HG02840 (cell line): ENCODE results near the gene WFDC1.

Experiments used
- ATAC-seq: cut with Tn5 transposase; IDR thresholded peaks from one replicate; pipeline ENCODE4 v1.9.1; 2021; ENCODE audit warnings: mild to moderate bottlenecking, moderate library complexity, moderate number of reproducible peaks; ENCODE audit not compliant: unreplicated experiment, low FRiP score

The WFDC1 gene

GRCh38 chr16:84349862-84350684 is 55.4 kb downstream of the WFDC1 start:
- ATAC-seq = no peak

GRCh38 chr16:84350685-84351400 is 56.2 kb downstream of the WFDC1 start:
- ATAC-seq = no peak

DNA sequence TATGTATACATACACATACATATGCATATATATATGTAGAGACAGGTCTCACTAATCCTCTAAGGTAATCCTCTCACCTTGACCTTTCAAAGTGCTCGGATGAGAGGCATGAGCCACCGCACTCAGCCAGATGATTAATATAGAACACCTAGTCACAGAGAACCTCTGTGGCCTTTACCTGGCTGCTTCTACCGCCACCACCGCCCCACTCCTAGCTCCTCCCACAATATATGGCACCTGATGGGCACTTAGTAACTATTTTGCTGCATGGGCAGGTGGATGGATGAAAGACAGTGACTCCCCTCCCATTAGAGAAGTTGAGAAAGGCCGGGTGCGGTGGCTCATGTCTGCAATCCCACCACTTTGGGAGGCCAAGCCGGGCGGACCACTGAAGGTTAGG is 57.0 kb downstream of the WFDC1 start:
- ATAC-seq = no peak

- no peak for ATAC-seq
Measured at GRCh38 chr16:84354306-84354705, 59.6 kb downstream of the WFDC1 start.

DNA sequence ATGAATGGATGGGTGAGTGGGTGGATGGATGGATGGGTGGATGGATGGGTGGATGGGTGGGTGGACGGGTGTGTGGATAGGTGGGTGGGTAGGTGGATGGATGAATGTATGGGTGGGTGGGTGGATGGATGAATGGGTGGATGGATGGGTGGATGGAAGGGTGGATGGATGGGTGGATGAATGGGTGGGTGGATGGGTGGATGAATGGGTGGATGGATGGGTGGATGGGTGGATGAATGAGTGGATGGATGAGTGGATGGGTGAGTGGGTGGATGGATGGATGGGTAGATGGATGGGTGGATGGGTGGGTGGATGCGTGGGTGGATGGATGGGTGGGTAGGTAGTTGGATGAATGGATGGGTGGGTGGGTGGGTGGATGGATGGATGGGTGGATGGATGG is 60.5 kb downstream of the WFDC1 start:
- ATAC-seq = no peak

GRCh38 chr16:84356176-84356575 is 61.5 kb downstream of the WFDC1 start:
- no peak for ATAC-seq

- ATAC-seq = no peak
Measured at GRCh38 chr16:84356591-84357116, 62.0 kb downstream of the WFDC1 start.

- no peak for ATAC-seq
Measured at GRCh38 chr16:84357191-84357651, 62.5 kb downstream of the WFDC1 start.

DNA sequence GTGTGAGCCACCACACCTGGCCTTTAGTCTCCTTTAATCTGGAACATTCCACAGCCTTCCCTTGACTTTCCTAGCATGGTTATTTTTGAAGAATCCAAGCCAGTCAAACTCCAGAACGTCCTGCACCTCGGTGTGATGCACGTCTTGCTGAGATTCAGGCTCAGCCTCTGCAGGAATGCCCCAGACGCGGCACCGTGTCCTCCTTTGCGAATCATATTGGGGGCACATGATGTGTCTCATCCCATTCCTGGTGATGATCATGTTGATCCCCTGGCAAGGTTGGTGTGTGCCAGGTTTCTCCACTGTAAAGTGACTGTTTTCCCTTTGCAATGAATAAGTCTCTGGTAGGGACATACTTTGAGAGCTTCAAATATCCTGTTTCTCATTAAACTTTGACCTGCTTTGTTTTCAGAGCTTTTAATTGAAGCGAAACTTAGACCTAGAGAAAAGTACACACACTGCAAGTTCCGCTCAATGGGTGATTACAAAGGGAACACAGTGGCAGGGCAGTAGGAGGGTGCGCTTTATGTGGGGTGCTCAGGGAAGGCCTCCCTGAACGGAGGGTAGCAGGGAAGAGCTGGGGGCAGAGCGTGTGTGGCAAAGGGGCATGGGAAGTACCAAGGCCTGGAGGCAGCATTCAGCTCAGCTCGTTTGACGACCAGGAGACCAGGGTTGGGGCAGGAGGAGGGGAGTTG is 64.1 kb downstream of the WFDC1 start:
- ATAC-seq = no peak

- no peak for ATAC-seq
Measured at GRCh38 chr16:84359326-84359725, 64.6 kb downstream of the WFDC1 start.

GRCh38 chr16:84360170-84360569 is 65.5 kb downstream of the WFDC1 start:
- ATAC-seq = no peak

DNA sequence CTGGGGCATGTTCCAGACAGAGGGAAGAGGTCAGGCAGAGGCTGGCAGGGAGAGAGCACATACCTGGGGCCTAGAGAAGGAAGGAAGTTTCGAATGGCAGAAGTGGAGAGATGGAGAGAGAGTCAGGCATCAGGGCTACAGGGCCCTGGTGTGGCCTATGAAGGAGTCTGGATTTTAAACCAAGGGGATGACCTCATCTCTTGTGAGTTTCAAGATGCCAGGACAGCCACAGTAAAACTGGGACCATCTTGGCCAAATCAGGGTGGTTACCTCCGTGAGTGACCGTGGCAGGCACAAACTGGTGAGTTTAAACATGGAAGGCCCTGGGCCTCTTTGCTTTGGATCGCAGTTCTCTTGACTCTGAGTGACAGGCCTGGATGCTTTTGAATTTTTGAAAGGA is 66.1 kb downstream of the WFDC1 start:
- ATAC-seq = no peak

DNA sequence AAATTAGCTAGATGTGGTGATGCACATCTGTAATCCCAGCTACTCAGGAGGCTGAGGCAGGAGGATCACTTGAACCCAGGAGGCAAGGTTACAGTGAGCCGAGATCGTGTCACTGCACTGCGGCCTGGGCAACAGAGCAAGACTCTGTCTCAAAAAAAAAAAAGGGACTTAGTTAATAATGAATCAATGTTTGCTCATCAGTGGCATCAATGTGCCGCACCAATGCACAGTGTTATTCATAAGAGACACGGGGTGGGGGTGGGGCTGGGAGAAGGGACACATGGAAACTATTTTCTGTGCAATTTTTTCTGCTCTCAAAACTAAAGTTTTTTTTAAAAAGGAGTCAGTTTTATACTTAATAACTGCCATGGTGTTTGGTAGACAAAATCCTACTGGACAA is 66.9 kb downstream of the WFDC1 start:
- ATAC-seq = no peak

- ATAC-seq = no peak
Measured at GRCh38 chr16:84362471-84362941, 67.8 kb downstream of the WFDC1 start.

GRCh38 chr16:84366208-84366607 is 71.5 kb downstream of the WFDC1 start:
- no peak for ATAC-seq

GRCh38 chr16:84367297-84367680 is 72.6 kb downstream of the WFDC1 start:
- ATAC-seq = no peak

GRCh38 chr16:84367750-84368307 is 73.2 kb downstream of the WFDC1 start:
- no peak for ATAC-seq

GRCh38 chr16:84368308-84368996 is 73.8 kb downstream of the WFDC1 start, which contains the start of gene ATP2C2:
ATP2C2 (plus strand) TSS chr16:84368538; CDS start chr16:84368616, 78 bp downstream.
- ATAC-seq = no peak

DNA sequence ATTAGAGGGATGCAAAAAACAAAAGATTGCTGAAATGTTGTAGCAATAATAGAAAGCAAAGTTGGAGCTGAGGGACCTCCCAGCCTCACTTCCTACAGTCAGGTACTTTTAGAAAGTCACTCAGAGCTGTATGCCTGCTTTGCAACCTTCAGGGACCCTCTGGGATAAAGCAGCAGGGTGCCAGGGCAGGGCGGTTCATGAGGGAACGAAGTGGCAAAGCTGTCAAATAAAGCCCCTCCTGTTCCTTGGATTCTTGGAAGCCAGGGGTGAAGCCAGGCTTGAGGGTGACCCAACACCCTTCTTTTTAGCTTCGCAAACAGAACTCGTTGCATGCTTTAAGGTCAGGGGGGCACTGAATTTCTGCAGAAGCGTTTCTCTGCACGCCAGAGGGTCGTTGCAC is 74.4 kb downstream of the WFDC1 start:
- no peak for ATAC-seq
